SW480 (cell line): Measurements from ENCODE around the gene HRAS.

ENCODE experiments used
- DNase-seq: peaks from one replicate; pipeline ENCODE4 v3.0.0-alpha.2; 2016; ENCODE audit warnings: low spot score

HRAS gene

DNA sequence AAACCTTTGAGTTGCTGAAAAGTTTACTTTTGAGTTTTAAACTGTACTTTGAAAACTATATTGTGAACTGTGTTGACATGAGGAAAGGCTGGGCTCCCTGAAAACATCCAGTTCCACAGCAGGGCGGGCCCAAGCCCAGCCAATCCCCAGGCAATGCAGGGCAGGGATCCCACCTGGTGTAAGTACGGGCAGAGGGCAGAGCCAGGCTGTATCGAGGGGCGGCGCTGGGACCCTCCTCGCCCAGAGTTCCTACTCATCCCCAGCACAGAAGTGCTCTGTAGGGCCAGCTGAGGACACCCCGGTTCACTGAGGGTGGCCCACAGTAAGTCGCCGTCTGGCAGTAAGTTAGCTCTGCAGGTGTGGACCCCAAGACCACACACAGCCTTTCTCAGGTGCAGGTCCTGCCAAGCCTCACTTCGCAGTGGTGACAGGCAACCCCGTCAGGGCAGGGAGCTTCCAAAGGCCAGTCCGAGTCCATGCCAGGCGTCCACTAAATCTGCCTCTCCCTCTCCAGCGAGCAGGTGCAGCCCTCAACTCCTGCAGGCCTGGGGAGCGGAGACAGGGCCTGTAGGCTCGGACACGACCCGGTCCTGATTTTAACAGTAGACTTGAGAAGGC, 31.7 kb upstream of the HRAS start:
- no peak for DNase-seq

DNA sequence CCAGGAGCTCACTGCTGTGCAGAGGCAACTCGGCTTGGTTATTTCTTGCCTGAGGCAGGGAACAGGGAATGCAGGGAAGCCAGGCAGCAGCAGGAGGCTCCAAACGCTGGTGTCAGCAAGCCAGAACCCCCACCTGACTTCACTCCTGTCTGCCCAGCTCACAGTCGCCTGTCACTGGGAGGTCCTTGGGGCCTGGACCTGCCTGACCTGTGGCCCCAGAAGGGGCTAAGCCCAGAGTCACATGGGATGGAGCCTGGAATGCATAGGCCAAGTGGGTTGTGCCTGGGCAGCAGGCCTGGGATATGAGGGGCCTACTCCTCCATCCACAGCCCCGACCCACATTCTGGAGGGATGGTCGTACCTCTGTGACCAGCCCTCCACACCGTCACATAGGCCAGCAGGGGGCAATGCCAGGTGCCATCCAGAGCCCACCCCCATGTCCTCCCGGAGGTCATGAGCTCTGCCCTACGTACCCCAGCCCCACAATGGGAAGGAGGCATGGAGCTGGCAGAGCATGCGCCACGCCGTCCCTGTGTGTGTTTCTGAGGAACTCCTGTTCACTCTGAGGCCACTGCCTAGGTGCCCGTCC, 30.6 kb upstream of the HRAS start:
- no peak for DNase-seq

DNA sequence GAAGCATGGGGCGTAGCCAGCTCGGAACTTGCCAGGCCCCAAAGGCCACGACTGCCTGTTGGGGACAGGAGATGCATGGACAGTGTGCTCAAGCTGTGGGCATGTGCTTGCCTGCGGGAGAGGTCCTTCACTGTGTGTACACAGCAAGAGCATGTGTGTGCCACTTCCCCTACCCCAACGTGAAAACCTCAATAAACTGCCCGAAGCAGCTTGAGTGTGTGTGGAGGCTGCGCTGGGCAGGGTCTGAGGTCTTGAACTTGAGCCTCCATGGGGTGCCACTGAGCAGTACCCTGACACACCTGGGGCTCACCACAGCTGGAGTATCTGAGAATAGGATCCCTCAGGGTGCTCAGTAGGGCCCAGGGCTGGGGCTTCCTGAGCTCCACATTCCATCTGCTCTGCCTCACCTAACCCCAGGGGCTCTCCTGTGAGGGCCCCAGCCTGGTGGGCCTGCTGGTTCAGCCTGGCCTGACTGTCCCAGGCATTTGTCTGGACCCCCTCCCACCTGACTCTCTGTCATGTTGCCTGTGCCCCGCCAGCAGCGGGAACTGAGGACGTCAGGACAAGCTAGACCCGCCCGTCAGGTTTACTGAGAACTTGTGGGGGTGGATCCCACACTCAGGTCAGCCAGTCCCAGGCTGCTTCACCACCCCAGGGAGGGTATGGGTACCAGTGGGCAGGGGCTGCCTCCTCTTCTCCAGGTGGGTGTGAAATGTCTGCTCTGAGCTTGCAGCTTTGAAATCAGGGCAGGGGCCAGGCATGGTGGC, 28.6 kb upstream of the HRAS start:
- no peak for DNase-seq

DNA sequence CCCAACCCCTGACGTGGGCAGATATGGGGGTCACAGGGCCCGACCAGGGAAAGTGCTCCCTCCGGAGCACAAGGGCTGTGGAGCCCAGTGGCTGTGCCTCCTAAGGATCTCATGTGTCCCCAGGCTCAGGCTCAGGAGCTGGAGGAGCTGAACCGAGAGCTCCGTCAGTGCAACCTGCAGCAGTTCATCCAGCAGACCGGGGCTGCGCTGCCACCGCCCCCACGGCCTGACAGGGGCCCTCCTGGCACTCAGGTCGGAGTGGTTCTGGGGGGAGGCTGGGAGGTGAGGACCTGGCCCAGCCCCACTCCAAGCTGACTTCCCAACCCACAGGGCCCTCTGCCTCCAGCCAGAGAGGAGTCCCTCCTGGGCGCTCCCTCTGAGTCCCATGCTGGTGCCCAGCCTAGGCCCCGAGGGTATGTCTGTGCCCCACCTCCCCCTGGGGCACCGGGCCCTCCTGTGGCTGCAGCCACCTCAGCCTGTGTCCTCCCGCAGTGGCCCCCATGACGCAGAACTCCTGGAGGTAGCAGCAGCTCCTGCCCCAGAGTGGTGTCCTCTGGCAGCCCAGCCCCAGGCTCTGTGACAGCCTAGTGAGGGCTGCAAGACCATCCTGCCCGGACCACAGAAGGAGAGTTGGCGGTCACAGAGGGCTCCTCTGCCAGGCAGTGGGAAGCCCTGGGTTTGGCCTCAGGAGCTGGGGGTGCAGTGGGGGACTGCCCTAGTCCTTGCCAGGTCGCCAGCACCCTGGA, 27.9 kb upstream of the HRAS start:
- DNase-seq, result no peak

DNA sequence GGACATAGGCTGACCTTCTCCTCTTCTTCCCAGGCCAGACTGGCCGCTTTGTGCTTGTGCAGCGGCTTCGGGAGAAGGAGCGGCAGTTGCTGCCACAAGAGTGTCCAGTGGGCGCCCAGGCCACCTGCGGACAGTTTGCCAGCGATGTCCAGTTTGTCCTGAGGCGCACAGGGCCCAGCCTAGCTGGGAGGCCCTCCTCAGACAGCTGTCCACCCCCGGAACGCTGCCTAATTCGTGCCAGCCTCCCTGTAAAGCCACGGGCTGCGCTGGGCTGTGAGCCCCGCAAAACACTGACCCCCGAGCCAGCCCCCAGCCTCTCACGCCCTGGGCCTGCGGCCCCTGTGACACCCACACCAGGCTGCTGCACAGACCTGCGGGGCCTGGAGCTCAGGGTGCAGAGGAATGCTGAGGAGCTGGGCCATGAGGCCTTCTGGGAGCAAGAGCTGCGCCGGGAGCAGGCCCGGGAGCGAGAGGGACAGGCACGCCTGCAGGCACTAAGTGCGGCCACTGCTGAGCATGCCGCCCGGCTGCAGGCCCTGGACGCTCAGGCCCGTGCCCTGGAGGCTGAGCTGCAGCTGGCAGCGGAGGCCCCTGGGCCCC, 26.8 kb upstream of the HRAS start:
- no peak for DNase-seq

DNA sequence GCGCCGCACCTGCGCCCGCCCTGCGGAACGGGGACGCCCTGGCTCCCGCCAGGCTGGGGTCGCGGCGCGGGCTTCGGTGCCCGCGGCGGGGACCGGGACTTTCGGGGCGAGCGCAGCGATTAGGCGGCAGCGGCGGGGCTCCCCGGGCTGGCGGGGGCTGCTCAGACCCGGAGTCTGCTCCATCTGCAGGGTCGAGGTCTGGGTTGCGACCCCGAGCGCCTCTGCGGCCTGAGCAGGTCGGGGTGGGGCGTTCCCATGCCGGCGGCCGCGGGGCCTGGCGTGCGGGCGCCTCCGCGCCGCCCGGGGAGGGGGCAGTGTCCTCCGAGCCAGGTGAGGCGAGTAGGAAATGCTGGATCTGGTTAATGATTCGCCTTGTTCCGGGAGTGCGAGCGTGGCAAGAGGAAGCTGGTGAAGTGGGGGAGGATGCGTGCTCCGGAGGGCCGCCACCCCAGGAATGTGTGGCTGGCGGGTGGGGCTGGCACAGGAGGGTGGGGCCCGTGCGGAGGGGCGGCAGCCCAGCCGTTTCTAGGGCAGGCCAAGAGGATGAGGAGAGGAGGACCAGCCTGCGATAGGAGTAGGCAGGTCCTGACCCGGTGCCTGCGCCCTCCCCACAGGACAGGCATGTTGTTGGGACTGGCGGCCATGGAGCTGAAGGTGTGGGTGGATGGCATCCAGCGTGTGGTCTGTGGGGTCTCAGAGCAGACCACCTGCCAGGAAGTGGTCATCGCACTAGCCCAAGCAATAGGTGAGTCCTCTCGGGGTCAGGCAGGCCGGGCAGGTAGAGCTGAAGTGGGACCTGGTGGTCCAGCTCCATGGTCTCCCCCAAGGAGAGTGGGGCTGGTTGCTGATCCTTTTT, 26.0 kb upstream of the HRAS start:
- peak; percentile 91 for DNase-seq

DNA sequence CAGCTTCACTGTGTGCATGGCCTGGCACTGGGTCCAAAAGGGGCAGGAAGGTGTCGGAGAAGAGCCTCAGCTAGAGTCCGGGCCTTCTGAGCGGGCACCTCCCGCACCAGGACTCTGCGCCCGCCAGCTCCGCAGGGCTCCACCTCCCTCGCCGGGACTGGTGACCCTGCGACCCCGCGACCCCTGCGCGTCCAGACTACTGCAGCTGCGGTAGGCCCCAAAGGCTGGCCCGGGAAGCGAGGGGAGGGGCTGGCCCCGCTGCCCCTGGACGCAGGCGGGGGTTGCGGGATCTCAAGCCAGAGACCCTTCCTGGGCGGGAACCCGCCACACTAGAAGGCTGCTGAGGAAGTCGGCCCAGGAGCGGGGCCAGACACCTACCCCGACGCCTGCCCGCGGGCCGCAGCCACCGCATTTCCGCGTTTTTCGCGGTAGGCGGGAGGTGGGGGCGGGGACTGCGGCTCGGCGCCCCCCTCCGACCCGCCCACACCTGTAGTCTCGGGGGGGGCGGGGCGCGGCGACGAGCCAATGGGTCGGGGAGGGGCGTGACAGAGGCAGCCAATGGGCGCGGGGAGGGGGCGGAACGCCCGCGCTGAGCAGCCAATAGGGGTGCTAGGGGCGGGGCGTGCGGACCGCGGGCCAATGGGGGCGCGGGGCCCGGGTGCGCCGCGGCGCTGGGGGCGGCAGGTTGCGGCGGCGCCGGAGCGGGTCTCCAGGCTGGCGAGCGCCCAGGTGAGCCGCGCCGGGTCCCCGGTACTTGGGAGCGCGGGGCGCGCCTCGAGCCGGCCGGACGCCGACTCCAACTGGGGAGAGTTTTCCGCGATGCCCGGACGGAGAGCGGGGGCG, 25.1 kb upstream of the HRAS start, which contains the start of the genes LMNTD2 and RASSF7:
Gene LMNTD2, minus strand, starts transcription at position 434 of the 843 bp plus-strand sequence. Its CDS starts 22 bp downstream, at position 412.
Gene RASSF7, plus strand, starts transcription at position 666 of the 843 bp plus-strand sequence. CDS start 799 bp downstream, outside the sequence.
- peak; percentile 86 for DNase-seq

DNA sequence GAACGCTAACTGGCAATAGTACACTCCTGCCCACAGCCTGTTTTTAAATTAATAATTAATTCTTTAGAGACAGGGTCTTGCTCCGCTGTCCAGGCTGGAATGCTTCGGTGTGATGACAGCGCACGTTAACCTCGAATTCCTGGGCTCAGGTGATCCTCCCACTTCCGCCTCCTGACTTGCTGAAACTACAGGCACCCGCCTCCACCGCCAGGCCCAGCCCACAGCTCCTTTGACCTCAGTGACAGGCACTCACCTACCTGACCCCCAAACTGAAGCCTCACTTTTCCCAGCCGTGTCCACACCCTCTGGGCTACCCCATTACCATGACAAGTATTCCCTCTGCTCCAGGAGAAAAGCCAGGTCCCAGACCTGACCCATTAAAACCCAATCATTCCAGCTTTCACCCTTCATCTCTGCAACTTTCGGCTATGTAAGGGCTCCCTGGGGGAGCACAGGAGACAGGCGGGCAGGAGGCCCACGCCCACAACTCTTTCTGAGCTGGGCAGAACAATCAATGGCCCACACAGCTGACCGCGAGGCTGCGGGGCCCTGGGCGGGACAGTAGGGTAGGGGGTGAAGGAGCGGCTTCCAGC, 24.4 kb upstream of the HRAS start:
- peak; percentile 73 for DNase-seq

DNA sequence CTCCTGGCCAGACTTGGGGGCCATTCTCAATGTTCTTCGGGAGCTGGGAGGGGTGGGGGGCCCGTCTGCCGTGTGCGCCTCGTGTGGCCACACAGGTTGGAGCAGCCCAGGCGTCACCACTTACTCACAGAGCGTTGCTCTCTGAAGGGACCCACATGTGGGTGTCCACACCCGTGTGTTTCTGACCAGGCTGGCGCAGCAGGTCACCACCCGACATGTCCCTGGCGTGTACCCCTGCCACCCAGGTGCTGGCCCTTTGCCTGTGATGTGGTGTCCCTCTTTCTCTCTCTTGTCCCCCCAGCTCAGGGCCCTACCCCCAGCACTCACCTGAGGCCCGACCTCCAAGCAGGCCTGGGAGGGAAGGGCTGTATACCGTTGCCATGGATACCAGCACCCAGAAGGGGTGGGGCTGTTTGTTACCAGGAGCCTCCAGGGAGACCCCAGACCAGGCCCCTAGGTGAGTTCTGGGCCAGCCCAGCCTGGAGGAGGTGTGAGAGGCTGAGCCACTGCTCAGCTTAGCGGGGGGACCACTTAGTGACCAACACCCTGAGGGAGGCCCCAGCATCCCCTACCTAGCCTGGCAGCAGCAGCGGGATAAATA, 23.7 kb upstream of the HRAS start:
- DNase-seq, result no peak

DNA sequence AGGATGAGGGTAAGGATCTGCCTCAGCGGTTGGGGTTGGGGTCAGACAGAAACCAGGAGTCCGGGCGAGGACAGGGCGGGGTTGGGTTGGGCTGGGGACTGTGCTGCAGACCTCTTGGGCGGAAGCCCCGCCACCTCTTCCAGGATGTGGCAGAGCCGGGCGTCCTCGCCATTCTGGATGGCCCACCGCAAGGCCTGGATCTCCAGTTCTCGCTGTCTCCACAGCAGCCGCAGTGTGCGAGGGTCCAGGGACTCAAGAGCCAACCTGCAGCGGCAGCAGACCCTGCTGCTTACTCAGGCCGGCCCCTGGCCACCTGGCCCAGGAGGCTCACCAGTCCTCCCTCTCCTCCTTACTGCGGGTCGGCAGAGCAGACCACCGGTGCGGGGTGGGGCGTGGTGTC, 23.1 kb upstream of the HRAS start:
- DNase-seq, result no peak

DNA sequence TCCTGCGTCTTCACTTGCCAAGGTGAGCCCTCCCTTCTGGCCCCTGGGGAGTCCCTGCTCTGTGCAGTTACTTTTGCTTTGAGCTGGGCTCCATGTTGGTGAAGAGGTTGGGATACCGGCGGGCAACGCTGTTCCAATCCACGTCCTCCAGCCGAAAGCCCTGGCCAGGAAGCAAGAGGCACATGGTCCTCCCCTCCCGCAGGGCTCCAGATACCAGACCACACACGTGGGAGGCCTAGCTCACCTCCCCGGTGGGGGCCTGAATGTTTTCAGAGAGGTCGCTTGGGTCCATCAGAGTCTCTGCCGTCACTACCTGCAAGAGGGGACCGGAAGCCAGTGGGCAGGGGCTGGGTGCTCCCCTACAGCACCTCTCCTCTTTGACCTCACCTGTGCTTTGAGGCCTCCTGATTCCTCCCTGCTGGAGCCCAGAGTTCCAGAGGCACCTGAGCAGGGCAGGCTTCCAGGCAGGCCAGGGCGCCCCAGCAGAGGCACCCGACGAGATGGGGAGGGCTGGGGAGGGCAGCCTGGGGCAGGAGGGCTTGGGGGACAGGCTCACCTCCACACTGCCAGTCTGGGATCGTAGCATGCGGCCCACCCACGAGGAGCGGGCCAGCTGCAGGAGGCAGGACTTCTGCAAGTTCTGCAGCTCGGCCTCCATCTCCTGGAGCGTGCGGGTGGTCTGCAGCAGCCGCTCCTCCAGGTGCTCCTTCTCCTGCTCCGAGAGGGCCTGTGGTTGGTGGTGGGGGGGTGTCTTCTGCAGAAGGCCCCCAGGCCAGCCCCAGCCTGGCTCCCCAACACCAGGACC, 22.2 kb upstream of the HRAS start:
- no peak for DNase-seq

DNA sequence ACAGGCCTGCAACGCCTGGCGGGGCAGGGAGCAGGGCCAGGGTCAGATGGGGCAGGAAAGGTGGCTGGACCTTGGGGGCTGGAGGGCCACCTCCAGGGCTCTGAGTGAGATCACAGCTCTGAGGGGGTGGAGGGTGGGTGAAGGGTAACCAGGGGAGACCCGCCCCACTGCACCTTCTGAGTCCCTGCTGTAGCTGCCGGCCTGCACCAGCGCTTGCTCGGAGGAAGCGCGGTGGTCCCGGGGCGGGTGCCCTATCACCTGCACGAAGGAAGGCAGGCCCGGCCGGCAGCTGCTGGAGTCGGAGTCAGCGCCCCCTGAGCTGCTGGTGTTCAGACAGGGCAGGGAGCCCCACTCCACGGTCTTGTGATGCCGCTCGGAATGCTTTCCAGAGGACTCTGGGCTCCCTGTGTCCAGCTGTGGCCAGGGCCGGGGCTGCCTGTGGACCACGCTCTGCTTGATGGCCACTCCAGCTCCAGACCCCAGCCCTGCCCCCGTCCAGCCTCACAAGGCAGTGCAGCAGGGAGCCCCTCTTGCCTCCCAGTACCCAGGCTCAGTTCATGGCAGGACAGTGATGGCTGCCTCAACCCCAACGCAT, 21.4 kb upstream of the HRAS start:
- no peak for DNase-seq

DNA sequence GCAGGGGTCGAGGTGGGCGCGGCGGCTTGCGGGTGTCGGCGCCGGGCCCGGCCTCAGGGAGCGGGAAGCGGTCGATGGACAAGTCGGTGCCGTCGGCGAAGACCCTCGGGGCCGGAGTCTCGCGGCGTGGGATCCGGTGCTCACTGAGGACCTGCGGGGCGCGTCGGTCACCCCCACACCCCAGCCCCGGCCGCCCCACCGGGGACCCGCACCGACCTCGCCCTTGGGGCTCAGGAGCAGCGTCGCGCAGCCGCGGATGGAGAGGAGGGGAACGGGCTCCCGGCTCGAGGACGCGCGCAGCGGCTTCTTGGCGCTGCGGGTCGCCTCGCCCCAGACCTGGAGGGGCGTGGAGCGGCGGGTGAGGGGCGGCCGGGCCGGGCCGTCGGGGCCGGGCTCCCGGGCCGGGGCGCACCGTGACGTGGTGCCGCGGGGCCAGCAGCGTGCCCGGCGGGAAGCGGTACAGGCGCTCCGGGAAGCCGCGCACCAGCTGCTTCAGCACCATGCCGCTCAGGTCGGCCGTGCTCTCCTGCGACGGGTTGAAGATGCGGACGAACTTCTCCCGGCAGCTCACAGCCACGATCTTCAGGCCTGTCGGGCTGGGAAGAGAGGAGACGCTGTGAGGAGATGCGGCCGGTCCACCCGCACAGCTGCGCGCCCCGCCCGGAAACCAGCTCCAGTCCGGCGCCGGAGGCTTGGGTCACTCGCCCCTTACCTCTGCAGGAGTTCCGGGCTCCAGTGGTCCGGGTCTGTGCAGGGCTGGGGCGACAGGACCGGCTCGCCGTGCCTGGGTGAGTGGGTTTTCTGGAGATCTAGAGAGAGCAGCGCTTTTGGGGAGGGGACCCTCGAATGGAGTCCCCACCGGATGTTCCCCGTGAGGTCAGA, 20.6 kb upstream of the HRAS start:
- DNase-seq, result no peak

DNA sequence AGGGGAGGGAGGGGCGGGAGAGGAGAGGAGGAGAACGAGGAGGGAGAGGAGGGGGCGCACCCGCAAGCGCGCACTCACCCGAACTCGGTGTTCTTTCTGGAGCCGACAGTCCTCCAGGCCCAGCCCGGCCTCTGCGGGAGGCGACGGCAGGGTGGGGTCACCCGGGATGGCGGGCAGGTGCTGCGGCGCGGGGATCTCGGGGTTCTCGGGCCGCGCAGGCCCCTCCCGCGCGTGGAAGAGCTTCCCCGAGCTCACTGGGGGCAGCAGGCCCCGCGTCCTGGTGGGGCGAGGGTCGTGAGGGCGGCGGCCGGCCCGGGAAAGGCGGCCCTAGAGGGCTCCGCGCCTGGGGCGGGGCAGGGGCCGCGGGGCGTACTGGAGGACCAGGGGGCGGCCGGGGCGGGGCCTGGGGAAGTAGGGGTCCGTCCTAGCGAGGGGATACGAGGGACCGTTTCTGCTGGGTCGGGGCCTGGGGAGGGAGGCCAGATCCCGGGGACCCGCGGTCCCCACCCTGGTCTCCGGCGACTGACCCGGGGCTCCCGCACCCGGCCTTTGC, 19.9 kb upstream of the HRAS start:
- no peak for DNase-seq

DNA sequence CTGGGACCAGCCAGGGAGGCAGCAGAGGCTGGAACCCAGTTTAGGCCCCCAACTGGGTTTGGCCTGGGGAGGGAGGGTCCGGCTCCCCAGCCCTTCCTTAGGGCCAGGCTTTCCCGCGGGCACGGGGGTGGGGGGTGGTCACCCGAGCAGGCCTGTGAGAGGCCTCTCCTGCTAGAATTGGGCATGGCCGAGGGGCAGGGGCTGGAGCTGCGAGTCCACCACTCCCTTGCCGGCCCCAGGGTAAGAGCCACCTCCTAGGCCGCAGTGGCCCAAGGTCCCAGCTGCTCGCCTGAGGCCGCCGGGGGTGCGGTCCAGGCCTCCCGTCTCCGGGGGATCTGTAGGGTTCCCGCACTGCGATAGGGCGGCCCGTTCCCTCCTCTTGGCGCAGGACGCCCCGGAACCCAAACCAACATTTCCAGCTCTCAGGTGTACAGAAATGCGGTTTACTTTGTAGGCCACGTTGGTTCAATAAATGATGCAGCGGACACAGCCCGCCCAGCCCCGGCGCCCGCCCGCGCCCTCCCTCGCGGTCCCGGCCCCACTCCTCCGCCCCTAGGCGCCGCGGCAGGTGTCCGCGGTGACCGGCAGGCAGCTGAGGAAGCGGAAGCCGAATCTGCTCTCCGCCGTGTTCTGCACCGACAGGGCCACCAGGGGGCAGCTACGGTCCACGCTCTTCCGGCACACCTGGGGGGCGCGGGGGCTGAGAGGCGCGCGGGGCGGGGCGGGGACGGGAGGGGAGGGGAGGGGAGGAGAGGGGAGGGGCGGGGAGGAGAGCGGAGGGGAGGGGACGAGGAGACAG, 19.3 kb upstream of the HRAS start:
- DNase-seq, result peak; percentile 69

DNA sequence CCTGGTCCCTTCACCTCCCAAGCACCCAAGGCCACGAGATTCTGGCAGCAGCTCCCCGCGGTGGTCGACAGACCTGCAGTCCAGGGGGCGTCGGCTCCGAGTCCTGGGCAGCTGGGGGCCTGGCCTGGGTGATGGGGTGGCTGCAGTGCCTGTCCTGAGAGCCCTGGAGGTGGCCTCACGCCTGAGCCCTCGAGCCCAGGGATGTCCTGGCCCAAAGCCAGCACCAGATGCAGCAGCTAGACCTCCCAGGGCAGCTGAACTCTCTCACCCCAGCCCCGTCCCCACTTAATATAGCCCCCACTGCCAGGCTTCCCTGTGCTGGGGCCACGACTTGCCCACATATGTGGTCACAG, 18.6 kb upstream of the HRAS start:
- DNase-seq, result no peak
